NCI-H460 (cell line): ENCODE measurements around the gene PPP2R3C. TPM values are rescaled to one million over a fixed set of nuclear protein-coding genes. Genes with fewer than 3 reads are reported as not detected.
"Not testable (repeated sequence)": the region's sequence is repeated elsewhere in the genome, so short reads cannot be mapped to it uniquely, and the experiment has no call there.

Experiments
- DNase-seq: peaks from one replicate; pipeline ENCODE4 v3.0.0-alpha.2; 2016; ENCODE audit warnings: low read depth; ENCODE audit errors: extremely low read depth
- total RNA-seq: library from RNA; depleted of rRNA; stranded (reverse); fragments of >200 nt; shearing (Covaris generic); gene quantifications from 2 replicates; pipeline ENCODE4 v1.2.3, GENCODE V29; 2014

Gene PPP2R3C
- total RNA-seq, 1 experiment from 2014 or later, result 69.4 TPM

GRCh38 chr14:35133542-35134328 lies 11.9 kb upstream of the PPP2R3C start:
- no peak for DNase-seq

GRCh38 chr14:35124127-35124526 lies 2.3 kb upstream of the PPP2R3C start:
- DNase-seq, result no peak

- no peak for DNase-seq
Measured at GRCh38 chr14:35123388-35123703, 1.6 kb upstream of the PPP2R3C start.

GRCh38 chr14:35122696-35123387 lies 1.1 kb upstream of the PPP2R3C start:
- DNase-seq, result no peak

- peak; percentile 89 for DNase-seq
Measured at GRCh38 chr14:35121026-35121886, 534 bp downstream of the PPP2R3C start.

GRCh38 chr14:35117112-35117511 lies 4.7 kb downstream of the PPP2R3C start:
- DNase-seq, result no peak

GRCh38 chr14:35116242-35116641 lies 5.5 kb downstream of the PPP2R3C start:
- no peak for DNase-seq

GRCh38 chr14:35114036-35114435 lies 7.8 kb downstream of the PPP2R3C start:
- no peak for DNase-seq

- DNase-seq, result no peak
Measured at GRCh38 chr14:35113308-35113950, 8.4 kb downstream of the PPP2R3C start.

GRCh38 chr14:35112641-35113040 lies 9.1 kb downstream of the PPP2R3C start:
- DNase-seq, result no peak

GRCh38 chr14:35107866-35108265 lies 13.9 kb downstream of the PPP2R3C start:
- no peak for DNase-seq

- not testable (repeated sequence) for DNase-seq
Measured at GRCh38 chr14:35094645-35095044, 27.1 kb downstream of the PPP2R3C start.

GRCh38 chr14:35088514-35088913 lies 33.3 kb downstream of the PPP2R3C start:
- DNase-seq, result no peak

GRCh38 chr14:35085441-35085840 lies 36.3 kb downstream of the PPP2R3C start:
- DNase-seq, result no peak

GRCh38 chr14:35083530-35084150 lies 38.1 kb downstream of the PPP2R3C start:
- DNase-seq, result no peak

GRCh38 chr14:35079742-35080141 lies 42.0 kb downstream of the PPP2R3C start:
- DNase-seq, result no peak

GRCh38 chr14:35078082-35078481 lies 43.7 kb downstream of the PPP2R3C start:
- DNase-seq, result no peak

- DNase-seq, result no peak
Measured at GRCh38 chr14:35073486-35073885, 48.3 kb downstream of the PPP2R3C start.

- DNase-seq, result no peak
Measured at GRCh38 chr14:35072226-35072625, 49.6 kb downstream of the PPP2R3C start.

- no peak for DNase-seq
Measured at GRCh38 chr14:35068238-35069012, 53.4 kb downstream of the PPP2R3C start.
